GM12892 (cell line): Measurements from ENCODE around the gene ASTN2.

Experiments used
- DNase-seq: peaks from one replicate; pipeline ENCODE4 v3.0.0; 2011; ENCODE audit not compliant: insufficient read length
- FAIRE-seq: peaks from 2 replicates; lab custom pipeline; 2011; peaks lifted over from hg19 to GRCh38; lab: Jason Lieb, UNC
- POLR2A ChIP-seq: IDR thresholded peaks from 2 replicates; pipeline ENCODE4 v1.6.1; 2011; ENCODE audit warnings: low read depth, low read length, control low read depth
- POLR2AphosphoS5 ChIP-seq: IDR thresholded peaks from 2 replicates; pipeline ENCODE4 v1.6.1; 2011; ENCODE audit warnings: low read depth, low read length, control low read depth
- TAF1 ChIP-seq: IDR thresholded peaks from 2 replicates; pipeline ENCODE4 v1.6.1; 2011; ENCODE audit warnings: low read depth, mild to moderate bottlenecking, control low read depth, low read length, borderline replicate concordance

Gene ASTN2

GRCh38 chr9:117088786-117089185, 326.1 kb downstream of the ASTN2 start:
- no peak for FAIRE-seq
- no peak for DNase-seq
- no peak for TF ChIP-seq POLR2A
- TF ChIP-seq POLR2AphosphoS5 = no peak
- TF ChIP-seq TAF1 = no peak

DNA sequence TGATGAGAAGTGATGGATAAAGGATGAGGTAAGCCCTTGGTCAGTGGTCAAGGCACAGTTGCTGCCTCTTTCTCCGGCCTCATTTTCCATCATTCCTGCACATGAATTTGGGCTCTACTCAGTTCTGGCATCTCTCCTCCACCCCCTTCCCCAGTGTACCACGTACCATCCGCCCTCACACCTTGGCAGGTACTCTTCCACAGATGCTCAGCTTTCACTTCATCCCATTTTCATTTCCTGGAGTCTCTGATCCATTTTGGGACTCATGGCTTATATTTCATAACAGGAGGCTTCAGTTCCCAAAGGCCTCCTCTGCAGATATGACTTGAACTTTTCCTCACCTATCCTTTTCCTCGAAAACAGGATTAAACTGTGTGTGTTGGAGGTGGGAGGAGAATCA, 326.7 kb downstream of the ASTN2 start:
- TF ChIP-seq TAF1 (no peak), POLR2AphosphoS5 (no peak), POLR2A (no peak)
- FAIRE-seq (no peak), DNase-seq (no peak)

DNA sequence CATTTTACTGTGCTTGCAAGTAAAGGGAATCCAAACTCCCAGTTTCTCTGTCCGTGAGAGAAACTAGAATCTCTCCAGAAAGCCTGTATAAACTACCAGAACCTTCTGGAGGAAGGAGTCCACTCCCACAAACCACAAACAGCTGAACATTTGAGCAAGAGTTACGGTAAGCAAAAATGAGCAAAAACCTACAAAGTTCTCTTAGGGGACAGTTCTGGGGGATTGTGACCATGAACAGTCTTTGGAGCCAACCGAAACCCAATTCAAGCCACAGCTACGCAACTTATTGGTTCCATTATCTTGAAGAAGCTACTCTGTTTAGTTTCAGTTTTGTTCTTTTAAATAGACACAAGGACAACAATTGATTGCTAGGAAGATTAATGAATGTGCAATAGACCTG, 330.6 kb downstream of the ASTN2 start:
- FAIRE-seq = peak; percentile 76

GRCh38 chr9:117083559-117083958, 331.3 kb downstream of the ASTN2 start:
- DNase-seq (no peak), FAIRE-seq (peak; percentile 14)
- TF ChIP-seq POLR2AphosphoS5 (no peak), POLR2A (no peak), TAF1 (no peak)

More for the DNA sequence above, 330.6 kb downstream of the ASTN2 start:
- TF ChIP-seq POLR2AphosphoS5 = no peak
- TF ChIP-seq POLR2A = no peak
- no peak for TF ChIP-seq TAF1
- DNase-seq = no peak

- TF ChIP-seq TAF1 (no peak), POLR2AphosphoS5 (no peak), POLR2A (no peak)
- FAIRE-seq (peak; percentile 61), DNase-seq (no peak)
Measured at GRCh38 chr9:117081641-117082317, 333.1 kb downstream of the ASTN2 start.

DNA sequence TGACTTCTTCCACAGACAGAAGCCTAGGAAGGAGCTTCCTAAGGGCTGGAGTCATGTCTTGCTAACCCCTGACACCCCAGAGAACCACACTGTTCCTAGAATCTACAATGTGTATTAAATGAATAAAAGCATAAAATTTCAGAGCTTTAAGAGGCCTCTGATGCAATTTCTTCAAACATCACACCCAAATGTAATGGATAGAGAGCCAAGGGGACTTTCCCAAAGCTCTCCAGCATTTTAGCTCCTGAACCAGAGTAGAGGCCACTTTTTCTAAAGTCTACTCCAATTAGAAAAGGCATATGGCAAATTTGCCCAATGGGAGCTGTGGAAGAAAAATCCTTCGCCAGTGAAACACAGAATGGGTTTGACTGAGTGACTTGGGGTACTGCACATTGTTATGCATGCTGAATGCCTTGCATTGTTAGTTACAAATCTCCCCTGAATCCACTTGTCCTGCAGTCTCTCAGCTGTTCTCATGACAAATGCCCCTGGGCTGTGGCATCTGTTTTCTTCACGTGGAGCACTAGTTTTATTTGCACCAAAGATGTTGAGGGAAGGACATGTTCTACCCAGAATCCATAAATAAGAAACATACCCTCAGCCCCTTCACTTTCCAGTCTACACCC, 334.0 kb downstream of the ASTN2 start:
- no peak for DNase-seq
- no peak for FAIRE-seq
- TF ChIP-seq POLR2A (no peak), POLR2AphosphoS5 (no peak), TAF1 (no peak)

DNA sequence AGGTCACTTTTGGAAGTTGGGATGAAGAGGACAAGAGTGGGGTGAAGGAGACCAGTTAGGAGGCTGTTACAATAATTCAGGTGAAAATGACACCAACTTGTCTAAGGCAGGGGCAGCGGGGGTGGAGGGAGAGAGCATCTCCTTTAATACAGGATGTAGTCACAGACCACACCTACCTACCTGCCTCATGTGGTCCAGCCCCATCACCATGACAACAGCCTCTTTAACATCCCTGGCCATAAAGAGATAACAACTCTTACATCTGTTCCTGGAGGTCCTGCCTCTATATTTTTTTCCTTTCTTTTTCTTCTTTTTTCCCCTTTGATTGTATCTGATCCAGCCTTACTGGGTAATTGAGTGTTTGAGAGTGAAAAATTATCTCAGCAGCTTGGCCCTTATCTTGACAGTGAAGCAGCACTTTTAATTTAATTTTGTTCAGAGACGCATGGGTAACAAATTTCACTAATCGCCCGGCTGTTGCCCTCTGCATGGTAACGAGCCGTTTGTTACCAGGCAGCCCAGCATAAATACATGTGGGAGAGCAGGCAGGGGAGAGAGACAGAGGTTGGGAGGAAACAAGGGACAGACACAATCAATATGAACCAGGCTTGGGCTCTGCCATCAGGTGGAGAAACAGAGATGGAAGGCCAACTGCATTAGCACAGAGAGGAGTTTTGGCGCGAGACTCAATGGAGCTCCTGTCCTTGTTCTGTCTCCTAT, 338.1 kb downstream of the ASTN2 start:
- FAIRE-seq (no peak), DNase-seq (no peak)
- TF ChIP-seq POLR2A = no peak
- TF ChIP-seq POLR2AphosphoS5 = no peak
- no peak for TF ChIP-seq TAF1

DNA sequence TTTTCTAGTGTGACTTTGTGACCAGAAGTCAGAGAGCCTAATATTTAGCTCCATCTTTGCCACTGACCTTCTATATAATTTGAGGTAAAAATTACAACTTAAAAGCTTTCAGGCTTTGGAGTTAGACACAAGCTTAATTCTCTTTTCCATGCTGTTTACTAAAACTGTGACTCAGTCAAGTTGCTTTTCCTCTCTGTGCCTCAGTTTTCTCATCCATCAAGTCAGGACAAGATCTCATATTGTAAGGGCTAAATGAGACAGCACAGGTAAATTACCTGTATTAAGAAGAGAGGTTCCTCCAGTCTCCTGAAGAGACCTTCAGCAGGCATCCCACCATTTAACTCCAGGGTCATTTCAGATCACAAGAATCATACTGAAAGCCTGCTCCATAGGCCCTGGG, 339.2 kb downstream of the ASTN2 start:
- no peak for TF ChIP-seq POLR2A
- TF ChIP-seq POLR2AphosphoS5 = no peak
- TF ChIP-seq TAF1 = no peak
- DNase-seq (no peak), FAIRE-seq (no peak)

DNA sequence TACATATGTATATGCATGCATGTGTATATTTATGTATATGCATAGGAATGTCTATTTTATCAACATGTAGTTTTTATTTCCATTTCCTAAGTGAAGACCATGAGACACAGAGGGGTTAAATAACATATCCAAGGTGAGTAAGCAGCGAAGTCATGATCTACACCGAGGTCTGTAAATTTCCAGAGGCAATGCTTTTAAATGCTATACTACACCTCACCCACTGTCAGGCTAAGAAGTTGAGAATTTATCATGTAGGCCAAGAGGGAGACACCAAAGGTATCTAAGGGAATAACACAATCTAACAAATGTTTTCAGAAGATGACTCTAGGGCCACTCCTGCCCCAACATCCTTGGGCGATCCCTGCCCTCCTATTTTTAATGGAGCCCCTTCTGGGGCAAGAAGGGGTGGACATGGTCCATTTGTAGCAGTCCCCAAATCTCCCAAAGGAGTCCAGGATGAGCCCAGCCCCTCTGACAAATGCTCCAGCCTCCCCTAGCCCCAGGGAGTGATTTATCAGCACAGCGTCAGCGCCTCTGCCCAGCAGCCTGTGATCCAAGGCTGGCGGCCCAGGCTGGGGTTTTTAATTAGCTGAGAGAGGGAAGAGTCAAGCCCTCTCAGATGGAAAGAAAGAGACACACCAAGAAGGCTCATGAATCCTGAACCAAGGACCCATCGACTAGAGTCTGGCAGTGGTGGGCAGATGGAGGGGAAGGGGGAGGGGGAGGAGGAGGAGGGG, 339.9 kb downstream of the ASTN2 start:
- DNase-seq = no peak
- TF ChIP-seq POLR2A (no peak), TAF1 (no peak), POLR2AphosphoS5 (no peak)
- FAIRE-seq = no peak

DNA sequence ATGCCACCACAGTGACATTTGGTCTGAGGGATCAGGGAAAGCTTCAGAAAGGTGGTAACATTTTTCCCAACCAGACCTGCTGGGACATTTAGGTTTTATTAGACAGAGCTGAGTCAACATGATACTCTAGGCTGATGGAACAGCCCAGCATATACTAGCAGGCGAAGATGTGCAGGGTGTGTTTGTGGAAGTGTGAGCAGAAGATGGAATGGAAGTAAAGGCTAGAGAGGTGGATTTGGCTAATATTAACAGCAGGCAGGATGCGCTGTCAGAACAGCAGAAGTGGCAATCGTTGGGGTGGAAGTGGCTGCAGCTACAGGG, 340.6 kb downstream of the ASTN2 start:
- FAIRE-seq = no peak

More for the DNA sequence above, 340.6 kb downstream of the ASTN2 start:
- no peak for DNase-seq
- TF ChIP-seq POLR2A (no peak), POLR2AphosphoS5 (no peak), TAF1 (no peak)
